ENCODE data around the gene SESTD1. TPM values are rescaled to one million over a fixed set of nuclear protein-coding genes. Genes with fewer than 3 reads are reported as not detected.

SESTD1 gene
- total and polyA plus RNA-seq, 2 of the 4 experiments (the other 2 are of a cell fraction), result 8.4 to 12.7 TPM

- in situ Hi-C loops (cut with MboI; ENCODE audit: low sequenced_read_pairs), result no loop called here
- Histone ChIP-seq H3K4me3 (ENCODE audit: insufficient read depth, low read depth, low read length) (no peak overlapping the region), H4K5ac (ENCODE audit: low read depth, low read length) (no peak overlapping the region), H2BK20ac (ENCODE audit: low read depth, low read length) (no peak overlapping the region), H3K4me2 (ENCODE audit: low read depth, low read length) (no peak overlapping the region), H3K27me3 (ENCODE audit: control insufficient read depth, insufficient read depth, low read length) (no peaks in the 10 kb centered on the region), H3K27ac (ENCODE audit: insufficient read depth, low read length) (no peak overlapping the region), H3K14ac (replicated peaks; ENCODE audit: low read depth, low read length) (no peak overlapping the region), H3K18ac (ENCODE audit: low read depth, low read length) (no peak overlapping the region), H3K4me1 (ENCODE audit: control insufficient read depth, insufficient read depth, low read length) (peaks cover 8% of the 10 kb centered on the region), H3K9ac (ENCODE audit: low read depth, low read length) (no peak overlapping the region), H2AFZ (replicated peaks; ENCODE audit: low read length, poor library complexity) (no peak overlapping the region), H3K56ac (ENCODE audit: extremely low read depth, insufficient read depth, low read length) (no peak overlapping the region), H4K8ac (ENCODE audit: low read depth in 2 of 2, low read length in 2 of 2) (no peak overlapping the region), H3K4ac (ENCODE audit: low read depth, low read length) (no peak overlapping the region), H3K36me3 (ENCODE audit: control insufficient read depth, insufficient read depth, low read length) (peaks cover 11% of the 10 kb centered on the region), H2AK5ac (ENCODE audit: low read depth, low read length) (no peak overlapping the region), H3K9me3 (ENCODE audit: control insufficient read depth, insufficient read depth, low read length) (no peaks in the 10 kb centered on the region), H3K79me1 (ENCODE audit: low read depth in 1 of 2, low read length in 2 of 2) (no peaks in the 10 kb centered on the region), H3K9me1 (ENCODE audit: insufficient read depth, low read length) (peaks cover 3% of the 10 kb centered on the region), H2BK5ac (ENCODE audit: low read depth, low read length, poor library complexity, severe bottlenecking) (peak overlapping the region; percentile 7), H3K23ac (ENCODE audit: low read depth, low read length) (no peak overlapping the region), H2AK9ac (replicated peaks; ENCODE audit: low read depth, low read length, poor library complexity) (no peak overlapping the region), H4K20me1 (ENCODE audit: insufficient read depth, low read length) (no peaks in the 10 kb centered on the region), H4K91ac (ENCODE audit: insufficient read depth, low read depth, low read length) (no peak overlapping the region), H2BK15ac (ENCODE audit: low read depth, low read length) (no peak overlapping the region), H2BK120ac (ENCODE audit: low read depth, low read length) (no peak overlapping the region)
- no TSS peak for BruUV-seq (replicated peaks)
- dilution Hi-C loops (cut with HindIII; ENCODE audit: low sequenced_read_pairs, unreplicated experiment), result no loop called here
- DNase-seq (no peak), ATAC-seq (ENCODE audit: low read depth) (no peak)
- no peak for TF ChIP-seq ELK1 (IDR thresholded peaks at IDR 0.05; ENCODE audit: borderline replicate concordance, low read depth, low read length)
- TF ChIP-seq CTCF (conservative IDR thresholded peaks at IDR 0.05; ENCODE audit: low read depth, low read length), result no peak
- TF ChIP-seq CEBPB (IDR thresholded peaks at IDR 0.05; ENCODE audit: low read depth, low read length), result no peak
- no peak for TF ChIP-seq CHD1 (IDR thresholded peaks at IDR 0.05; ENCODE audit: low read depth, low read length)
- no peak for TF ChIP-seq BHLHE40 (IDR thresholded peaks at IDR 0.05; ENCODE audit: low read depth, low read length)
- TF ChIP-seq FOS (IDR thresholded peaks at IDR 0.05; ENCODE audit: low read depth, low read length), result no peak
- TF ChIP-seq MAFK (IDR thresholded peaks at IDR 0.05; ENCODE audit: low read depth, low read length), result no peak
- TF ChIP-seq USF2 (IDR thresholded peaks at IDR 0.05; ENCODE audit: low read depth, low read length), result no peak
- no peak for TF ChIP-seq RAD21 (IDR thresholded peaks at IDR 0.05; ENCODE audit: low read length)
- TF ChIP-seq RCOR1 (IDR thresholded peaks at IDR 0.05; ENCODE audit: insufficient replicate concordance, low read length), result no peak
- CTCF ChIA-PET, result interaction anchor here (0.9 to 2.1 kb wide), 2 partner anchors 11 to 23 kb away, joined by 4 to 6 read pairs; no protein-coding TSS in a partner anchor
- intact Hi-C loops (cut with micrococcal nuclease), result no loop called here
- POLR2A ChIA-PET (ENCODE audit: unreplicated experiment), result no interaction called here
- no CpG with 5 or more reads among the region's 4 CpGs for WGBS, 2 experiments (ENCODE audit: extremely low coverage in 2 of 2, insufficient read length in 1 of 2)
Observed at GRCh38 chr2:179106342-179106675, 158.3 kb downstream of the SESTD1 start.
